OCI-LY7 (cell line): Measurements from ENCODE around the gene THBD.

ENCODE experiments used
- CTCF ChIP-seq: fragments of 200-600 bp; sonication (generic); conservative IDR thresholded peaks from 2 replicates; pipeline ENCODE4 v1.5.1; 2014; ENCODE audit warnings: mild to moderate bottlenecking, antibody characterized with exemption, low read length, moderate library complexity, mixed read lengths
- EZH2phosphoT487 ChIP-seq: fragments of 200-600 bp; sonication (generic); IDR thresholded peaks from 2 replicates; pipeline ENCODE4 v1.6.1; 2018; ENCODE audit warnings: low read depth, borderline replicate concordance, mild to moderate bottlenecking, mixed run types, antibody characterized with exemption, low read length, moderate library complexity, mixed read lengths

- TF ChIP-seq CTCF, result no peak
- no peak for TF ChIP-seq EZH2phosphoT487
Measured at GRCh38 chr20:23010096-23010495, 39.4 kb downstream of the THBD start.
